ENCODE data around the gene HNRNPLL.
"Not testable (repeated sequence)": the region's sequence is repeated elsewhere in the genome, so short reads cannot be mapped to it uniquely, and the experiment has no call there.

The HNRNPLL gene

DNA sequence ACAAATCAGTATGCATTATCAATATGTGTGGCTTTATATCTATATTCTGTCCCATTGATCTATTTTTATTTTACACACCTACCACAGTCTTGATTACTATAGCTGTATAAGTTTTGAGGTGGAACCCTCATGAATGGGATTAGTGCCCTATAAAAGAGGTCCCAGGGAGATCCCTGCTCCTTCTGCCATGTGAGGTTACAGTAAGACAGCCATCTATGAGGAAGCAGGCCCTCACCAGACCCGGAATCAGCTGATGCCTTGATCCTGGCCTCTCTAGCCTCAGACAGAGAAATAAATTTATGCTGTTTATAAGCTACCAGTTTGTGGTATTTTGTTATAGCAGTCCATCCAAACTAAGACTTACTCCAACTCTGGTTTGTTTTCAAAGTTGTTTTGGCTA is 54.9 kb downstream of the HNRNPLL start:
- CTCF ChIA-PET = interaction anchor here (1.5 kb wide), 1 partner anchor 232 kb away, joined by 3 read pairs; no protein-coding TSS in a partner anchor
- no peak overlapping the region for H3K27ac ChIP-seq
- POLR2A ChIA-PET (ENCODE audit: low non-redundant PET) = no interaction called here
- DNase-seq (ENCODE audit: low spot score) = no peak
- TF ChIP-seq, protein P1, sequence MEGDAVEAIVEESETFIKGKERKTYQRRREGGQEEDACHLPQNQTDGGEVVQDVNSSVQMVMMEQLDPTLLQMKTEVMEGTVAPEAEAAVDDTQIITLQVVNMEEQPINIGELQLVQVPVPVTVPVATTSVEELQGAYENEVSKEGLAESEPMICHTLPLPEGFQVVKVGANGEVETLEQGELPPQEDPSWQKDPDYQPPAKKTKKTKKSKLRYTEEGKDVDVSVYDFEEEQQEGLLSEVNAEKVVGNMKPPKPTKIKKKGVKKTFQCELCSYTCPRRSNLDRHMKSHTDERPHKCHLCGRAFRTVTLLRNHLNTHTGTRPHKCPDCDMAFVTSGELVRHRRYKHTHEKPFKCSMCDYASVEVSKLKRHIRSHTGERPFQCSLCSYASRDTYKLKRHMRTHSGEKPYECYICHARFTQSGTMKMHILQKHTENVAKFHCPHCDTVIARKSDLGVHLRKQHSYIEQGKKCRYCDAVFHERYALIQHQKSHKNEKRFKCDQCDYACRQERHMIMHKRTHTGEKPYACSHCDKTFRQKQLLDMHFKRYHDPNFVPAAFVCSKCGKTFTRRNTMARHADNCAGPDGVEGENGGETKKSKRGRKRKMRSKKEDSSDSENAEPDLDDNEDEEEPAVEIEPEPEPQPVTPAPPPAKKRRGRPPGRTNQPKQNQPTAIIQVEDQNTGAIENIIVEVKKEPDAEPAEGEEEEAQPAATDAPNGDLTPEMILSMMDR (conservative IDR thresholded peaks at IDR 0.05; ENCODE audit: low read depth) = no peak

DNA sequence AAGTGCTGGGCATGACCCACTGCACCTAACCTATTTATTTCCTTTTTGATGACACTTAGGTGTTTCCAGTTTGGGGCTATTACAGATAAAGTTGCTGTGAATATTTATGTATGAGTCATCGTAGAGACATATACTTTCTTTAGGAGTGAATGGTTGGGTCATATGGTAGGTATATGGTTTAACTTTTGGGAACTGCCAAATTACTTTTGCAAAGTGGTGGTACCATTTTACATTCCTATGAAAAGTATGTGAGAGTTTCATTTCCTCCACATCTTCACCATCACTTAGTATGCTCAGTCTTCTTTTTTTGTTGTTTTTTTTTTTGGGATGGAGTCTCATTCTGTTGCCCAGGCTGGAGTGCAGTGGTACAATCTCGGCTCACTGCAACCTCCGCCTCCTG is 56.1 kb downstream of the HNRNPLL start:
- CTCF ChIA-PET = no interaction called here
- POLR2A ChIA-PET (ENCODE audit: low non-redundant PET) = no interaction called here
- TF ChIP-seq, protein P1 (conservative IDR thresholded peaks at IDR 0.05; ENCODE audit: low read depth) = no peak
- no peak overlapping the region for H3K27ac ChIP-seq
- DNase-seq (ENCODE audit: low spot score) = no peak

DNA sequence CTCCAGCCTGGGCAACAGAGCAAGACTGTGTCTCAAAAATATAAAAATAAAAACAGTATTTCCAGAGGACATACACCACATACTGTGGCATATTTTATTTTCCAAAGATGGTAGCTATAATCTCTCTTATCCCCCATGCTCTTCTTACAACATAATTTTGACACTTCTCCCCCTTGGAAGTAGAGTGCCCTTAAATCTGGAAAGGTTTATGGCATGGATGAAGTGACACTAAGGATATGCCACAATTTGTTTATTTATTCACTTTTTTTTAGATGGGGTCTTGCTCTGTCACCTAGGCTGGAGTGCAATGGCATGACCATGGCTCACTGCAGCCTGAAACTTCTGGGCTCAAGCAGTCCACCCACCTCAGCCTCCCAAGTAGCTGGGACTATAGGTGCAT is 56.7 kb downstream of the HNRNPLL start:
- ChIA-PET POLR2A (ENCODE audit: low non-redundant PET) (no interaction called here), CTCF (no interaction called here)
- TF ChIP-seq, protein P1 (conservative IDR thresholded peaks at IDR 0.05; ENCODE audit: low read depth) = no peak
- DNase-seq (ENCODE audit: low spot score) = no peak
- H3K27ac ChIP-seq = no peak overlapping the region

DNA sequence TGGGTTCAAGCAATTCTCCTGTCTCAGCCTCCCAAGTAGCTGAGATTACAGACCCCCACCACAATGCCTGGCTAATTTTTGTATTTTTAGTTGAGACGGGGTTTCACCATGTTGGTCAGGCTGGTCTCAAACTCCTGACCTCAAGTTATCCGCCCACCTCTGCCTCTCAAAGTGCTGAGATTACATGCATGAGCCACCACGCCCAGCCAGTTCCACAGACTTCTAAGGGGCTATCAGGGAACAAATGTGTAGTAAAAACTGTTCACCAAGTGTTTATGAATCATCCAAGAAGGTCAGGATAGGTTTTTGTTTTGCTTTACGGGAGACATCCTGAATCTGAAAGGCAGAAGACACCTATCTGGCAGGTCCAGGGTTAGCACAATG is 60.5 kb downstream of the HNRNPLL start:
- DNase-seq (ENCODE audit: low spot score); H3K27ac ChIP-seq; POLR2A ChIA-PET (ENCODE audit: low non-redundant PET): not testable (repeated sequence)
- CTCF ChIA-PET = interaction anchor here (0.7 kb wide), 1 partner anchor 114 kb away, joined by 3 read pairs; no protein-coding TSS in a partner anchor

DNA sequence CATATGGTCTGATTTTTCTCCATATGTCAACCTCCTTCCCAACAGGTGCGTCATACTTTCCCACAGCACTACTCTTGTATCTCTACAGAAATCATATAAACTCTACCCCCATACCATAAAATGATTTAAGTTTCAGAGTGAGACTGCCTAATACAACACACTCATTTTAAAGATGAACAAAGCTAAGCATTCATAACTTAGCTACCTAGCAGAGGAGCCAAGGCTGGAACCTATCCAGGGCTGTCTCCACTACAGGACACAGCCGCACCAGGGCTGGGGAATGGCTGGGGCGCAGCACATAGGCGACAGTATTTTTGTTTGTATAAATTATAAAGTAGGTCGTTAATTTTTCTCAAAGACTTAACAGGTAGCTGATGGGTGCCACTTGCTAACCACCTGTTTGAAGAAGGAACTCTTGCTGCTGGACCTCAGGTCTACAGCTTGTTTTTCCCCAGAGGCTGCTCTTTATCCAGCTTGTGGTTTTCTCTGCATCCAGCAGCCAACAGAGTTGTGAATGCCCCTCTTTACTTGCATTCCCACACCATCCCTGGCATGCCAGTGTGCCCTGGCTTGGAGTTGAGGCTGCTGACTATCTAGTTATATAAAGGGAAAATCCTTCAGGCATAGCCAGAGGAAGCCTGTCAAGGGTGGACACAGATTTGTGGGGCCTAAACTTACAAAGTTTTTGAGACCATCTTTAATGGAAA is 62.0 kb downstream of the HNRNPLL start:
- no peak for DNase-seq (ENCODE audit: low spot score)
- POLR2A ChIA-PET (ENCODE audit: low non-redundant PET) = no interaction called here
- CTCF ChIA-PET = no interaction called here
- no peak overlapping the region for H3K27ac ChIP-seq
- TF ChIP-seq, protein P1 (conservative IDR thresholded peaks at IDR 0.05; ENCODE audit: low read depth) = no peak

DNA sequence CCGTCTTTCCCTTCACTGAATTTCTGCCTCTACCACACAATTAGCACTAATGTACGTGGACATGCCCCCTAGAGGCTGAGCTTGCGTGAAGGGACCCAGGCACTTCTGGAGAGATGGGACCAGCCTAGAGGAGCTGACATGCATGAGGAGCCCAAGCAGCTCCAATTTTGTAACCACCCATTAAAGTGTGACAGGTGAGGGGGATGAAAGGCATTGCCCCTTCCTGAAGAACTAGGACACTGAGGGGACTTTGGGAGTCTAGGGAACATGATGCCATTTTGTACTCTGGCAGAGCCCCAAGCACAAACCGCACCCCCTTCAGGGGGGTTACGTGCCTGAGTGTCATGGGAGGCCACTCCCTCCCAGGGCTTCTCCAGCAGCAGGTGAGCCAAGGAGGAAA is 63.6 kb downstream of the HNRNPLL start:
- no peak overlapping the region for H3K27ac ChIP-seq
- ChIA-PET POLR2A (ENCODE audit: low non-redundant PET) (no interaction called here), CTCF (no interaction called here)
- DNase-seq (ENCODE audit: low spot score) = no peak
- TF ChIP-seq, protein P1 (conservative IDR thresholded peaks at IDR 0.05; ENCODE audit: low read depth) = no peak

DNA sequence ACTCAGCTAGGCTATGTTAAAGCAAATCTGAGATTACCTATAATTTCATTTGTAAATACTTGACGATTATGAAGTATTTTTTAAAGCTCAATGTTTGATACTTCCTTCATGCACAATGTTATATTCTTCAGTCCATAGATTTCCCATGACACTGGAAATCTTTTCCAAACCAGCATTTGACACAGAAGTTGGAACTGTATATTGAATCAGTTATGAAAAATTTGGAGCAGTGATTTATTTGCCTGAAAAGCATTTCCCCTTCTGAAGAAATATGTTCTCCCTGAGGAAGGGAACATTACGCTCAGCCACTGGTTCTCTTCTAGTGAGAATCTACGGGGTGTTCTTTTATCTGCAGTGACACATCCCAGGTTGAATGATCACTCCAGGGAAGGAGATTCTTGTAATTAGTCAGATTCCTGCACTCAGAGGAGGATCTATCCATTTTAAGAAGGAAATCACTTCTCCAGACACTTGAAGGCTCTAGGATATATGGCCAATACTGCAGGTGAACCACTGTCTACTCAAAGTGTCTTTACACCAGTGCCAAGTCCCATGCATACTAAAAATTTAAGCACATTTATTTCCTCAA is 64.7 kb downstream of the HNRNPLL start:
- no peak for DNase-seq (ENCODE audit: low spot score)
- TF ChIP-seq, protein P1 (conservative IDR thresholded peaks at IDR 0.05; ENCODE audit: low read depth) = no peak
- CTCF ChIA-PET = interaction anchor here (0.6 to 0.7 kb wide), 2 partner anchors 24 to 44 kb away, joined by 3 read pairs; no protein-coding TSS in a partner anchor
- POLR2A ChIA-PET (ENCODE audit: low non-redundant PET) = no interaction called here
- no peak overlapping the region for H3K27ac ChIP-seq

DNA sequence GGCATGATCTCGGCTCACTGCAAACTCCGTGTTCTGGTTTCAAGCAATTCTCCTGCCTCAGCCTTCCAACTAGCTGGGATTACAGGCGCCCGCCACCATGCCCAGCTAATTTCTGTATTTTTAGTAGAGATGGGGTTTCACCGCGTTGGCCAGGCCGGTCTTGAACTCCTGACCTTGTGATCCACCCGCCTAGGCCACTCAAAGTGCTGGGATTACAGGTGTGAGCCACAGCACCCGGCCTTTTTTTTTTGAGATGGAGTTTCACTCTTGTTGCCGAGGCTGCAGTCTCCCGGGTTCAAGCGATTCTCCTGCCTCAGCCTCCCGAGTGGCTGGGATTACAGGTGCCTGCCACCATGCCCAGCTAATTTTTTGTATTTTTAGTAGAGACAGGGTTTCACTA is 65.4 kb downstream of the HNRNPLL start:
- CTCF ChIA-PET = interaction anchor here (0.6 to 0.7 kb wide), 2 partner anchors 25 to 45 kb away, joined by 3 read pairs; no protein-coding TSS in a partner anchor

More for the DNA sequence above, 65.4 kb downstream of the HNRNPLL start:
- H3K27ac ChIP-seq; POLR2A ChIA-PET (ENCODE audit: low non-redundant PET); DNase-seq (ENCODE audit: low spot score): not testable (repeated sequence)

Measured in RWPE1 (cell line).